ENCODE results near the gene PNPLA5. TPM values are rescaled to one million over a fixed set of nuclear protein-coding genes. Genes with fewer than 3 reads are reported as not detected.
A peak's percentile ranks its signal among the peaks of the same experiment; 100 is the strongest.

Gene PNPLA5
- total and polyA plus RNA-seq, 4 donors, result not detected

DNA sequence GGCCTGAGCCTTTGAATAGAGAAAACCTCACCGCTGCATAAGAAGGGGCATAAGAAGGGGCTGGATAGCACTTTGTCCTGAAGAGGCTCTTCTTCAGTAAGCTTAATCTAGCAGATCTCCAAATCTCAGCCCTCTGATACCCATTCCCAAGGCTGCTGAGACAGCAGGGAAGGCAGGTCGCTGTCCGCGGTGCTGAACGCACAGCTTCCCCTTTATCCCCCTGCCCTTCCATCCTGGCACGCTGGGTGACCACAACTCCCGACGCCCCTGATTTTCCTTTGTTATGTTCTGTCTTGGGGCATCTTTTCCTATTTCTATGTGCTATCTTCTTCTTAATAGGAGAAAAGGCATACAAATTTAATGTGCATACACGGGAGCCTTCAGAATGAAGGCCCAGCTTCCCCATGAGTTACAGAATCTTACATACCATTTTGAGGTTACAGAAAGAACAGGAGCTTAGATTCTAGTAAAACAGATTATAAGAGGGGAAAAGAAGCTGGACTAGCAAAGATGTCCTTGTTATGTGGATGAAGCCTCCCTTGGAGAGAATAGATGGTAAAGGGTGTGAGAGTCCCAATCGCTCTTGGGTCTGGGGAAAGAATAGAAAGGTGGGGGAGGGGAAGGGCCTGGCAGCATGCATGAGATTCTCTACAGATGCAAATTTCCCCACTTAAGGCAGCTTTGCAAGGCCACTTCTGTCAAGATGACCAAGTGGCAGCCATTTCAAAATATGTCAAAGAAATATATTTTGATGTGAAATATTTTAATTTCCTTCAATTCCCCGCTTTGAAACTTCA, 23.8 kb downstream of the PNPLA5 start:
- no peaks in the 10 kb centered on the region for H3K4me1 ChIP-seq (ENCODE audit: control insufficient read depth in 4 of 4, insufficient read depth in 4 of 4, low read length in 3 of 4)
- TF ChIP-seq, protein P1, sequence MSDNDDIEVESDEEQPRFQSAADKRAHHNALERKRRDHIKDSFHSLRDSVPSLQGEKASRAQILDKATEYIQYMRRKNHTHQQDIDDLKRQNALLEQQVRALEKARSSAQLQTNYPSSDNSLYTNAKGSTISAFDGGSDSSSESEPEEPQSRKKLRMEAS (IDR thresholded peaks at IDR 0.05), result no peak
- TF ChIP-seq RXRA (IDR thresholded peaks at IDR 0.05), result no peak
- no peak for TF ChIP-seq EGR1 (IDR thresholded peaks at IDR 0.05; ENCODE audit: low read depth in 2 of 2)
- TF ChIP-seq, protein P2, sequence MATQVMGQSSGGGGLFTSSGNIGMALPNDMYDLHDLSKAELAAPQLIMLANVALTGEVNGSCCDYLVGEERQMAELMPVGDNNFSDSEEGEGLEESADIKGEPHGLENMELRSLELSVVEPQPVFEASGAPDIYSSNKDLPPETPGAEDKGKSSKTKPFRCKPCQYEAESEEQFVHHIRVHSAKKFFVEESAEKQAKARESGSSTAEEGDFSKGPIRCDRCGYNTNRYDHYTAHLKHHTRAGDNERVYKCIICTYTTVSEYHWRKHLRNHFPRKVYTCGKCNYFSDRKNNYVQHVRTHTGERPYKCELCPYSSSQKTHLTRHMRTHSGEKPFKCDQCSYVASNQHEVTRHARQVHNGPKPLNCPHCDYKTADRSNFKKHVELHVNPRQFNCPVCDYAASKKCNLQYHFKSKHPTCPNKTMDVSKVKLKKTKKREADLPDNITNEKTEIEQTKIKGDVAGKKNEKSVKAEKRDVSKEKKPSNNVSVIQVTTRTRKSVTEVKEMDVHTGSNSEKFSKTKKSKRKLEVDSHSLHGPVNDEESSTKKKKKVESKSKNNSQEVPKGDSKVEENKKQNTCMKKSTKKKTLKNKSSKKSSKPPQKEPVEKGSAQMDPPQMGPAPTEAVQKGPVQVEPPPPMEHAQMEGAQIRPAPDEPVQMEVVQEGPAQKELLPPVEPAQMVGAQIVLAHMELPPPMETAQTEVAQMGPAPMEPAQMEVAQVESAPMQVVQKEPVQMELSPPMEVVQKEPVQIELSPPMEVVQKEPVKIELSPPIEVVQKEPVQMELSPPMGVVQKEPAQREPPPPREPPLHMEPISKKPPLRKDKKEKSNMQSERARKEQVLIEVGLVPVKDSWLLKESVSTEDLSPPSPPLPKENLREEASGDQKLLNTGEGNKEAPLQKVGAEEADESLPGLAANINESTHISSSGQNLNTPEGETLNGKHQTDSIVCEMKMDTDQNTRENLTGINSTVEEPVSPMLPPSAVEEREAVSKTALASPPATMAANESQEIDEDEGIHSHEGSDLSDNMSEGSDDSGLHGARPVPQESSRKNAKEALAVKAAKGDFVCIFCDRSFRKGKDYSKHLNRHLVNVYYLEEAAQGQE (IDR thresholded peaks at IDR 0.05), result peak; percentile 100
- TF ChIP-seq, protein P3, sequence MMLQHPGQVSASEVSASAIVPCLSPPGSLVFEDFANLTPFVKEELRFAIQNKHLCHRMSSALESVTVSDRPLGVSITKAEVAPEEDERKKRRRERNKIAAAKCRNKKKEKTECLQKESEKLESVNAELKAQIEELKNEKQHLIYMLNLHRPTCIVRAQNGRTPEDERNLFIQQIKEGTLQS (IDR thresholded peaks at IDR 0.05), result no peak
- TF ChIP-seq RAD21 (IDR thresholded peaks at IDR 0.05), result no peak
- TF ChIP-seq TAF1 (conservative IDR thresholded peaks at IDR 0.05), result no peak
- TF ChIP-seq, protein P4, sequence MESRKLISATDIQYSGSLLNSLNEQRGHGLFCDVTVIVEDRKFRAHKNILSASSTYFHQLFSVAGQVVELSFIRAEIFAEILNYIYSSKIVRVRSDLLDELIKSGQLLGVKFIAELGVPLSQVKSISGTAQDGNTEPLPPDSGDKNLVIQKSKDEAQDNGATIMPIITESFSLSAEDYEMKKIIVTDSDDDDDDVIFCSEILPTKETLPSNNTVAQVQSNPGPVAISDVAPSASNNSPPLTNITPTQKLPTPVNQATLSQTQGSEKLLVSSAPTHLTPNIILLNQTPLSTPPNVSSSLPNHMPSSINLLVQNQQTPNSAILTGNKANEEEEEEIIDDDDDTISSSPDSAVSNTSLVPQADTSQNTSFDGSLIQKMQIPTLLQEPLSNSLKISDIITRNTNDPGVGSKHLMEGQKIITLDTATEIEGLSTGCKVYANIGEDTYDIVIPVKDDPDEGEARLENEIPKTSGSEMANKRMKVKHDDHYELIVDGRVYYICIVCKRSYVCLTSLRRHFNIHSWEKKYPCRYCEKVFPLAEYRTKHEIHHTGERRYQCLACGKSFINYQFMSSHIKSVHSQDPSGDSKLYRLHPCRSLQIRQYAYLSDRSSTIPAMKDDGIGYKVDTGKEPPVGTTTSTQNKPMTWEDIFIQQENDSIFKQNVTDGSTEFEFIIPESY (IDR thresholded peaks at IDR 0.05), result no peak
- 13% methylated on average over 11 of the region's 11 CpGs for WGBS
- peak; percentile 62 for DNase-seq (ENCODE audit: low spot score)
- H3K9me3 ChIP-seq (ENCODE audit: control insufficient read depth in 4 of 4, low read length in 3 of 4), result no peaks in the 10 kb centered on the region
- no peak overlapping the region for H3K9ac ChIP-seq (ENCODE audit: low read depth in 1 of 2, low read length in 2 of 2)
- no peaks in the 10 kb centered on the region for H3K36me3 ChIP-seq (ENCODE audit: control insufficient read depth in 4 of 4, insufficient read depth in 3 of 4, low read depth in 1 of 4, low read length in 3 of 4)
- H3K27me3 ChIP-seq (ENCODE audit: control insufficient read depth in 4 of 4, insufficient read depth in 4 of 4, low read length in 3 of 4), result peaks cover 0 to 8% (median 3%) of the 10 kb centered on the region in 4 donors
- no peak overlapping the region for H3K27ac ChIP-seq (ENCODE audit: low read depth in 1 of 2, low read length in 2 of 2)
- no peak overlapping the region for H3K4me3 ChIP-seq (ENCODE audit: low read depth in 1 of 3, low read length in 3 of 3)

DNA sequence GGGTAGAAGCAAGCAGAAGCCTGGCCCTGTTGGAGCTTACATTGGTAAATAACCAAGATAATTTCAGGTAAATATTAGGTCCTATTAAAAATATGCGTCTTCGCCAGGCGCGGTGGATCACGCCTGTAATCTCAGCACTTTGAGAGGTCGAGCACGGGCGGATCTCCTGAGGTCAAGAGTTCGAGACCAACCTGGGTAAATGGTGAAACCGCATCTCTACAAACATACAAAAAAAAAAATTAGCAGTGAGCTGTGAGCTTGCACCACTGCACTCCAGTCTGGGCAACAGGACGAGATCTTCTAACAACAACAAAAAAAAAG, 29.0 kb downstream of the PNPLA5 start:
- no peak overlapping the region for H3K9ac ChIP-seq (ENCODE audit: low read depth in 1 of 2, low read length in 2 of 2)
- TF ChIP-seq, protein P2 (IDR thresholded peaks at IDR 0.05), result no peak
- TF ChIP-seq RAD21 (IDR thresholded peaks at IDR 0.05) (no peak), EGR1 (IDR thresholded peaks at IDR 0.05; ENCODE audit: low read depth in 2 of 2) (no peak)
- 53% methylated on average over 11 of the region's 11 CpGs for WGBS
- no peak overlapping the region for H3K4me3 ChIP-seq (ENCODE audit: low read depth in 1 of 3, low read length in 3 of 3)
- DNase-seq (ENCODE audit: low spot score), result no peak
- H3K27ac ChIP-seq (ENCODE audit: low read depth in 1 of 2, low read length in 2 of 2), result no peak overlapping the region
- peaks cover 2 to 12% (median 8%) of the 10 kb centered on the region in 4 donors for H3K27me3 ChIP-seq (ENCODE audit: control insufficient read depth in 4 of 4, insufficient read depth in 4 of 4, low read length in 3 of 4)
- peaks cover 0 to 7% (median 3%) of the 10 kb centered on the region in 4 donors for H3K4me1 ChIP-seq (ENCODE audit: control insufficient read depth in 4 of 4, insufficient read depth in 4 of 4, low read length in 3 of 4)
- no peaks in the 10 kb centered on the region for H3K9me3 ChIP-seq (ENCODE audit: control insufficient read depth in 4 of 4, low read length in 3 of 4)
- H3K36me3 ChIP-seq (ENCODE audit: control insufficient read depth in 4 of 4, insufficient read depth in 3 of 4, low read depth in 1 of 4, low read length in 3 of 4), result no peaks in the 10 kb centered on the region

Data from liver (tissue), 9 donors.